Natural killer cell treated with Interleukin-12 subunit alpha and Interleukin-12 subunit beta and Interleukin-15 and Interleukin-18, amount 100 ng/mL, for 72 hours (primary cell): ENCODE measurements around the gene SLFN12L. TPM values are rescaled to one million over a fixed set of nuclear protein-coding genes. Genes with fewer than 3 reads are reported as not detected.
"Not testable (repeated sequence)": the region's sequence is repeated elsewhere in the genome, so short reads cannot be mapped to it uniquely, and the experiment has no call there.

ENCODE experiments used
- ATAC-seq, 2 donors: fragments of 150-1000 bp; cut with Tn5 transposase in 1 of 2; sonication (Bioruptor Pico), chemical (Tn5 transposase) in 1 of 2; 2 replicates each; pipeline ENCODE4 v1.10.0; 2021
- DNase-seq: peaks from one replicate; pipeline ENCODE4 v3.0.0; 2022; ENCODE audit warnings: low spot score
- H3K27ac Mint-ChIP-seq, 2 donors: 1 replicate in 1 of 2; 2 replicates in 1 of 2; pipeline ENCODE4 v1.8.0; 2022; ENCODE audit warnings: mixed read lengths in 2 of 2, mild to moderate bottlenecking in 1 of 2, moderate library complexity in 1 of 2
- H3K27me3 Mint-ChIP-seq, 2 donors: 1 replicate in 1 of 2; 2 replicates in 1 of 2; pipeline ENCODE4 v1.8.0; 2022; ENCODE audit warnings: mixed read lengths in 2 of 2
- H3K36me3 Mint-ChIP-seq: one replicate; pipeline ENCODE4 v1.8.0; 2022; ENCODE audit warnings: mixed read lengths
- H3K4me1 Mint-ChIP-seq, 2 donors: 1 replicate in 1 of 2; 2 replicates in 1 of 2; pipeline ENCODE4 v1.8.0; 2022; ENCODE audit warnings: low read depth in 2 of 2, mixed read lengths in 2 of 2, mild to moderate bottlenecking in 1 of 2
- H3K4me3 Mint-ChIP-seq: one replicate; pipeline ENCODE4 v1.8.0; 2022; ENCODE audit warnings: mixed read lengths
- H3K9me3 Mint-ChIP-seq: 2 replicates; pipeline ENCODE4 v1.8.0; 2022; ENCODE audit warnings: mixed read lengths
- total RNA-seq, 2 donors: library from RNA; stranded (reverse); gene quantifications; one replicate each; pipeline ENCODE4 v1.2.3, GENCODE V29; 2022

The SLFN12L gene
- total RNA-seq, 2 donors from 2014 or later = 40.2 to 83.7 TPM

GRCh38 chr17:35535406-35535805 lies 2.1 kb downstream of the SLFN12L start:
- Mint-ChIP-seq H3K4me1 (peaks cover 60 to 62% of the 10 kb centered on the region in 2 donors), H3K36me3 (peaks cover 15% of the 10 kb centered on the region)
- not testable (repeated sequence) for DNase-seq

GRCh38 chr17:35534576-35535093 lies 2.8 kb downstream of the SLFN12L start:
- no peak for DNase-seq
- Mint-ChIP-seq H3K27me3 (no peaks in the 10 kb centered on the region), H3K9me3 (no peaks in the 10 kb centered on the region), H3K27ac (peak overlapping the region; percentile 98 to 99), H3K36me3 (peaks cover 15% of the 10 kb centered on the region), H3K4me1 (peaks cover 59% of the 10 kb centered on the region in 2 donors), H3K4me3 (peak overlapping the region; percentile 91)
- no peak for ATAC-seq

More at GRCh38 chr17:35535406-35535805, 2.1 kb downstream of the SLFN12L start:
- not testable (repeated sequence) for H3K9me3 Mint-ChIP-seq, ATAC-seq, H3K27me3 Mint-ChIP-seq
- H3K27ac Mint-ChIP-seq = peak overlapping the region; percentile 98 to 99
- H3K4me3 Mint-ChIP-seq = peak overlapping the region; percentile 91

GRCh38 chr17:35531160-35531559 lies 6.3 kb downstream of the SLFN12L start:
- peak overlapping the region; percentile 87 to 94 for H3K27ac Mint-ChIP-seq
- ATAC-seq (peak in 1 of 2 donors; percentile 66), DNase-seq (no peak)
- H3K4me3 Mint-ChIP-seq = peak overlapping the region; percentile 81
- peaks cover 60 to 66% of the 10 kb centered on the region in 2 donors for H3K4me1 Mint-ChIP-seq
- no peaks in the 10 kb centered on the region for H3K9me3 Mint-ChIP-seq
- H3K27me3 Mint-ChIP-seq = no peaks in the 10 kb centered on the region
- peaks cover 42% of the 10 kb centered on the region for H3K36me3 Mint-ChIP-seq

GRCh38 chr17:35529866-35530265 lies 7.6 kb downstream of the SLFN12L start:
- peaks cover 45% of the 10 kb centered on the region for H3K36me3 Mint-ChIP-seq
- H3K4me3 Mint-ChIP-seq = peak overlapping the region; percentile 81
- peak overlapping the region; percentile 87 to 94 for H3K27ac Mint-ChIP-seq
- peak; percentile 87 to 90 for ATAC-seq
- H3K9me3 Mint-ChIP-seq = no peaks in the 10 kb centered on the region
- DNase-seq = no peak
- H3K4me1 Mint-ChIP-seq = peaks cover 70 to 79% of the 10 kb centered on the region in 2 donors
- H3K27me3 Mint-ChIP-seq = no peaks in the 10 kb centered on the region

GRCh38 chr17:35529326-35529725 lies 8.2 kb downstream of the SLFN12L start:
- H3K27ac Mint-ChIP-seq = peak overlapping the region; percentile 87 to 94
- H3K4me3 Mint-ChIP-seq = peak overlapping the region; percentile 61
- peaks cover 42% of the 10 kb centered on the region for H3K36me3 Mint-ChIP-seq
- not testable (repeated sequence) for H3K9me3 Mint-ChIP-seq, H3K27me3 Mint-ChIP-seq, DNase-seq, ATAC-seq
- H3K4me1 Mint-ChIP-seq = peaks cover 70 to 79% of the 10 kb centered on the region in 2 donors

- H3K27me3 Mint-ChIP-seq = no peaks in the 10 kb centered on the region
- peaks cover 32% of the 10 kb centered on the region for H3K36me3 Mint-ChIP-seq
- no peaks in the 10 kb centered on the region for H3K9me3 Mint-ChIP-seq
- peak overlapping the region; percentile 86 to 87 for H3K27ac Mint-ChIP-seq
- peaks cover 87 to 98% of the 10 kb centered on the region in 2 donors for H3K4me1 Mint-ChIP-seq
- peak overlapping the region; percentile 78 for H3K4me3 Mint-ChIP-seq
- DNase-seq (no peak), ATAC-seq (no peak)
Observed at GRCh38 chr17:35523296-35523695, 14.2 kb downstream of the SLFN12L start.

GRCh38 chr17:35521654-35522256 lies 15.7 kb downstream of the SLFN12L start:
- ATAC-seq (peak; percentile 94 to 95), DNase-seq (peak; percentile 71)
- Mint-ChIP-seq H3K4me1 (peaks cover 89 to 98% of the 10 kb centered on the region in 2 donors), H3K36me3 (peaks cover 33% of the 10 kb centered on the region), H3K27ac (peak overlapping the region; percentile 86 to 87), H3K4me3 (peak overlapping the region; percentile 77)
- H3K27me3 Mint-ChIP-seq, H3K9me3 Mint-ChIP-seq: not testable (repeated sequence)

GRCh38 chr17:35521150-35521549 lies 16.3 kb downstream of the SLFN12L start:
- Mint-ChIP-seq H3K9me3 (no peaks in the 10 kb centered on the region), H3K27ac (peak overlapping the region; percentile 86 to 87), H3K4me1 (peaks cover 87 to 98% of the 10 kb centered on the region in 2 donors), H3K27me3 (no peaks in the 10 kb centered on the region), H3K36me3 (peaks cover 29% of the 10 kb centered on the region), H3K4me3 (peak overlapping the region; percentile 77)
- ATAC-seq (peak; percentile 55 to 69), DNase-seq (no peak)

- Mint-ChIP-seq H3K4me3 (peak overlapping the region; percentile 84), H3K36me3 (peaks cover 30% of the 10 kb centered on the region), H3K4me1 (peaks cover 82 to 95% of the 10 kb centered on the region in 2 donors), H3K27me3 (no peaks in the 10 kb centered on the region), H3K9me3 (no peaks in the 10 kb centered on the region), H3K27ac (peak overlapping the region; percentile 86 to 87)
- peak in 1 of 2 donors; percentile 65 for ATAC-seq
- DNase-seq = no peak
Observed at GRCh38 chr17:35519906-35520442, 17.5 kb downstream of the SLFN12L start.

GRCh38 chr17:35519439-35519838 lies 18.0 kb downstream of the SLFN12L start:
- DNase-seq (no peak), ATAC-seq (no peak)
- H3K27ac Mint-ChIP-seq = peak overlapping the region; percentile 86 to 87
- peaks cover 80 to 94% of the 10 kb centered on the region in 2 donors for H3K4me1 Mint-ChIP-seq
- H3K36me3 Mint-ChIP-seq = peaks cover 28% of the 10 kb centered on the region
- H3K27me3 Mint-ChIP-seq = no peaks in the 10 kb centered on the region
- no peaks in the 10 kb centered on the region for H3K9me3 Mint-ChIP-seq
- peak overlapping the region; percentile 84 for H3K4me3 Mint-ChIP-seq

GRCh38 chr17:35518431-35518830 lies 19.0 kb downstream of the SLFN12L start:
- Mint-ChIP-seq H3K36me3 (peaks cover 32% of the 10 kb centered on the region), H3K4me3 (peak overlapping the region; percentile 84), H3K27ac (peak overlapping the region; percentile 86 to 87), H3K4me1 (peaks cover 77 to 91% of the 10 kb centered on the region in 2 donors)
- ATAC-seq, H3K27me3 Mint-ChIP-seq, DNase-seq, H3K9me3 Mint-ChIP-seq: not testable (repeated sequence)

GRCh38 chr17:35515027-35515426 lies 22.5 kb downstream of the SLFN12L start:
- DNase-seq (no peak), ATAC-seq (no peak)
- Mint-ChIP-seq H3K36me3 (peaks cover 45% of the 10 kb centered on the region), H3K27me3 (no peaks in the 10 kb centered on the region), H3K4me1 (peaks cover 72 to 83% of the 10 kb centered on the region in 2 donors), H3K4me3 (no peak overlapping the region), H3K9me3 (no peaks in the 10 kb centered on the region), H3K27ac (peak overlapping the region; percentile 47 to 86)

- H3K36me3 Mint-ChIP-seq = peaks cover 47% of the 10 kb centered on the region
- no peaks in the 10 kb centered on the region for H3K9me3 Mint-ChIP-seq
- no peak overlapping the region for H3K4me3 Mint-ChIP-seq
- peaks cover 70 to 83% of the 10 kb centered on the region in 2 donors for H3K4me1 Mint-ChIP-seq
- ATAC-seq = no peak
- no peaks in the 10 kb centered on the region for H3K27me3 Mint-ChIP-seq
- peak overlapping the region; percentile 47 to 86 for H3K27ac Mint-ChIP-seq
- DNase-seq = no peak
Observed at GRCh38 chr17:35514564-35514963, 22.9 kb downstream of the SLFN12L start.

GRCh38 chr17:35510052-35510451 lies 27.4 kb downstream of the SLFN12L start:
- ATAC-seq = no peak
- H3K27me3 Mint-ChIP-seq = no peaks in the 10 kb centered on the region
- DNase-seq = no peak
- H3K9me3 Mint-ChIP-seq = peaks cover 4% of the 10 kb centered on the region
- no peak overlapping the region for H3K4me3 Mint-ChIP-seq
- peak overlapping the region; percentile 33 to 73 for H3K27ac Mint-ChIP-seq
- peaks cover 48% of the 10 kb centered on the region in 2 donors for H3K4me1 Mint-ChIP-seq
- peaks cover 36% of the 10 kb centered on the region for H3K36me3 Mint-ChIP-seq
